ENCODE results near the gene DLGAP1. TPM values are rescaled to one million over a fixed set of nuclear protein-coding genes. Genes with fewer than 3 reads are reported as not detected.
A peak's percentile ranks its signal among the peaks of the same experiment; 100 is the strongest.

DLGAP1 gene
- total RNA-seq, 4 donors from 2014 or later = 0.22 to 1.5 (median 0.56) TPM

DNA sequence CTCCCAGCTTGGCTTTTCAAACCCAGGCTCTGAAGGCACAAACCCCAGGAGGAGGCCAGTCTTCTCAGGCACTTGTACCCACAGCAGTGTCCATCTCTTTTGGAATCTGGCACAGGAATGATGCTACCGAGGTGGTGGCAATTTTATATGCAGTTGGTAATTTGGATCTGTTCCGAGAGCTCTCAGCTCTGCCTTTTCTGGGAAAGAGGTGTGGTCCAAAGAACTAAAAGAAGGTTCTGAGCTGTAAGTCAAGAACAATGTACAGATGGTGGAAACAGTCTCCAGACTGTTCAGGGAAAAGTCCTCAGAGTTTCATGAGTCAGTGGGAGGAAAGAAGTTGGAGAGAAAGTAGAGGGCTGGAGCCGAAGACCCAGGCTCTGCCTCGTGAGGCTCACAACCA, 651.8 kb downstream of the DLGAP1 start:
- H3K36me3 ChIP-seq = no peaks in the 10 kb centered on the region
- H3K27me3 ChIP-seq = no peaks in the 10 kb centered on the region
- H3K9me3 ChIP-seq = no peaks in the 10 kb centered on the region
- H3K27ac ChIP-seq = no peak overlapping the region
- WGBS, 2 donors (ENCODE audit: low coverage in 1 of 2) = 64 to 75% methylated on average over 2 of the region's 4 CpGs
- H3K4me3 ChIP-seq = no peak overlapping the region
- no peak for ATAC-seq
- no peaks in the 10 kb centered on the region for H3K4me1 ChIP-seq
- no peak for TF ChIP-seq POLR2A (IDR thresholded peaks at IDR 0.05)
- no peak for TF ChIP-seq EP300 (IDR thresholded peaks at IDR 0.05)
- TF ChIP-seq POLR2AphosphoS5 (IDR thresholded peaks at IDR 0.05) = no peak
- TF ChIP-seq, protein P1, sequence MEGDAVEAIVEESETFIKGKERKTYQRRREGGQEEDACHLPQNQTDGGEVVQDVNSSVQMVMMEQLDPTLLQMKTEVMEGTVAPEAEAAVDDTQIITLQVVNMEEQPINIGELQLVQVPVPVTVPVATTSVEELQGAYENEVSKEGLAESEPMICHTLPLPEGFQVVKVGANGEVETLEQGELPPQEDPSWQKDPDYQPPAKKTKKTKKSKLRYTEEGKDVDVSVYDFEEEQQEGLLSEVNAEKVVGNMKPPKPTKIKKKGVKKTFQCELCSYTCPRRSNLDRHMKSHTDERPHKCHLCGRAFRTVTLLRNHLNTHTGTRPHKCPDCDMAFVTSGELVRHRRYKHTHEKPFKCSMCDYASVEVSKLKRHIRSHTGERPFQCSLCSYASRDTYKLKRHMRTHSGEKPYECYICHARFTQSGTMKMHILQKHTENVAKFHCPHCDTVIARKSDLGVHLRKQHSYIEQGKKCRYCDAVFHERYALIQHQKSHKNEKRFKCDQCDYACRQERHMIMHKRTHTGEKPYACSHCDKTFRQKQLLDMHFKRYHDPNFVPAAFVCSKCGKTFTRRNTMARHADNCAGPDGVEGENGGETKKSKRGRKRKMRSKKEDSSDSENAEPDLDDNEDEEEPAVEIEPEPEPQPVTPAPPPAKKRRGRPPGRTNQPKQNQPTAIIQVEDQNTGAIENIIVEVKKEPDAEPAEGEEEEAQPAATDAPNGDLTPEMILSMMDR (IDR thresholded peaks at IDR 0.05) = no peak

DNA sequence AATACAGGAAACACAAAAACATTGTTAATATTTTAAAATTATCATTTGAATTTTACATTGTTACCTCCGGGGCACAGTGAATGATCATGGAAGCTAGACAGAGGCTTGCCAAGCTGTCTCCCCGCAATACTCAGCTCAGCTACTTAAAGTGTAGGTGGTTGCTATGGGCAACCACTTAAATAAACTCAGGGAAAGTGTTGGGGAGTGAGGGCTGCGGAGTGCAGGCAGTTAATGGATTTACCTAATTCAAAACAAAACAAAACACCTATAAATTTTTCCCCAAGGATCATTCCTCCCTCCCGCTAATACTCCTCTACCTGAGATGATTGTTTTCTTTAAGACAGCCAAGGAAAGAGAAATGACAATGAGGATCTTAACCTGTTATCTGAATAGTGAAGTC, 655.6 kb downstream of the DLGAP1 start:
- H3K4me3 ChIP-seq = no peak overlapping the region
- no peaks in the 10 kb centered on the region for H3K4me1 ChIP-seq
- no peak for ATAC-seq
- WGBS, 2 donors (ENCODE audit: low coverage in 1 of 2) = 13 to 36% methylated on average over 4 of the region's 4 CpGs
- TF ChIP-seq POLR2A (IDR thresholded peaks at IDR 0.05) (no peak), POLR2AphosphoS5 (IDR thresholded peaks at IDR 0.05) (no peak), EP300 (IDR thresholded peaks at IDR 0.05) (no peak)
- TF ChIP-seq, protein P1 (IDR thresholded peaks at IDR 0.05) = no peak
- H3K27ac ChIP-seq = no peak overlapping the region
- no peaks in the 10 kb centered on the region for H3K36me3 ChIP-seq
- H3K9me3 ChIP-seq = no peaks in the 10 kb centered on the region
- no peaks in the 10 kb centered on the region for H3K27me3 ChIP-seq

DNA sequence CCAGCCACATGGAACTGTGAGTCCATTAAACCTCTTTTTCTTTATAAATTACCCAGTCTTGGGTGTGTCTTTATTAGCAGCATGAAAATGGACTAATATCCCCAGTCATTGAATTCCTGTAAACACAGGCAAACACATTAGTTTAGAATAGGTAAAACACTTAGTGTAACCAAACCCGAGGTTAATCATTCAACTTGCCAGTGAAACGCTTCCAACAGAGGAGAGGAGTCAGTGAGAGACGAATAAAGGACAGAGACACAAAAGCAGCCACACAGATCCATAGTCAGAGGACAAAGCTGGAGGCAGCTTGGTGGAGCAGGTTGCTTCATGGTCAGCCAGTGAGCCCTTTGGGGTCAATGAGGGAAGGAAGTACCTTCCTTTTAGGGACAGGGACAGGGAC, 657.1 kb downstream of the DLGAP1 start:
- no peaks in the 10 kb centered on the region for H3K27me3 ChIP-seq
- no peak for ATAC-seq

DNA sequence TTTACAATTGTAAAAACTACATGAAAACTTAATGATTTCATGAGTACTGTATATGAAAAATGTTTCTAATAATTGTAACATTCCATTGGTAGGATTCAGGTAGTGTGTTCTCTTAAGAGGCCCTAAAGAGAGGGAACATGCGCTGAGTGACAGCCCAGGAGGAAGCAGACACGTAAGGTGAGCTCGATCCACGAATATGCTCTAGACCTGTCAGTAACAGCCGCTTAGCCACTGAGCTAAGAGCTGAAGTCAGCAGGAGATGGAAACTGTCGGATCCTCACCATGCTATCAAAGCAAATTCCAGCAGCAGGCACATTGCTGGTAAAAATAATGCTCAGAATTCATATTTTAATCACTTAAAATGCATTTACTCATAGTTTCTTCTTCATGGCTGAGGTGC, 658.7 kb downstream of the DLGAP1 start:
- H3K27me3 ChIP-seq = no peaks in the 10 kb centered on the region
- WGBS, 2 donors (ENCODE audit: low coverage in 1 of 2) = 89 to 95% methylated on average over 6 of the region's 6 CpGs
- no peak for ATAC-seq
- H3K4me3 ChIP-seq = no peak overlapping the region
- H3K27ac ChIP-seq = no peak overlapping the region
- H3K4me1 ChIP-seq = no peaks in the 10 kb centered on the region
- no peaks in the 10 kb centered on the region for H3K36me3 ChIP-seq
- H3K9me3 ChIP-seq = no peaks in the 10 kb centered on the region
- TF ChIP-seq POLR2AphosphoS5 (IDR thresholded peaks at IDR 0.05) = no peak
- no peak for TF ChIP-seq POLR2A (IDR thresholded peaks at IDR 0.05)
- TF ChIP-seq, protein P1 (IDR thresholded peaks at IDR 0.05) = no peak
- TF ChIP-seq EP300 (IDR thresholded peaks at IDR 0.05) = no peak

More for the DNA sequence above, 657.1 kb downstream of the DLGAP1 start:
- Histone ChIP-seq H3K4me3 (no peak overlapping the region), H3K4me1 (no peaks in the 10 kb centered on the region), H3K36me3 (no peaks in the 10 kb centered on the region), H3K27ac (no peak overlapping the region), H3K9me3 (no peaks in the 10 kb centered on the region)
- 82 to 83% methylated on average over 2 to 3 of the region's 3 CpGs for WGBS, 2 donors (ENCODE audit: low coverage in 1 of 2)
- TF ChIP-seq, protein P1 (IDR thresholded peaks at IDR 0.05) = no peak
- TF ChIP-seq POLR2AphosphoS5 (IDR thresholded peaks at IDR 0.05) = no peak
- TF ChIP-seq POLR2A (IDR thresholded peaks at IDR 0.05) = no peak
- no peak for TF ChIP-seq EP300 (IDR thresholded peaks at IDR 0.05)

DNA sequence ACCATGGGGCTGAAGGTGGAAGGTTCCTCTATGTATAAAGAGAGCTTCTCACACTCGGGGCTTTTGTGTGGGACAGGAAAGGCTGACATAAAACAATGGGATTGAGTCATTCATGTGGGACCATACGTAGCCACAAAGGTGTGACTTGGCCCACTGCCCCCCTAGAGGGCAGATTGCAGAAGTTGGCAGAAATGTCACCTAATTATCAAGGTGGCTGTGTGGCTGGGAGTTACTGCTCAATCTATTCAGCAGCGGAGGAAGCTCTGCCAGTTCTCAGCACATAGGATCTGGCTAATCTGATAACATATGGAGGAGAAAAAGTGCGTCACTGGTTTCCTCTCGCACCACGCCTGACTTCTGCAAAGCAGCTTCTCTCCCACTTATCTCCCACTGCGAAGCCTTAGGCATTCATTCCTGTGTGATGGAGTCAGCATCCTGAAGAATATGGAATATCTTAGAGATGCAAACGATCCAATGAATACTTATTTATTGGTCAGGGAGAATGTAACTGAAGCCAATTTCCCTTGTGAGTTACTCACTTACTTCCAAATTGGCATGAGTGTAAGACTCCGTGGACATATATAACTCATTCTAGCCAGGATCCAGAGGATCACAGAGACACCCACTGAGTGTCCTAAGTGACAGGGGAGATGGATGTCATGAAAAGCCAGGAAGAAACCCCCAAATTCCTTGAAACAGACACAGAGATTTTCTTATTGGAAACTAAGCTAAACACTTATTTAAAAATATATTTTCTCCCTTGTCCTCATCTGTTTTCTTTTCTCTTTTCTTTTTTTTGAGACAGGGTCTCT, 660.4 kb downstream of the DLGAP1 start:
- Histone ChIP-seq H3K27me3 (no peaks in the 10 kb centered on the region), H3K4me1 (no peaks in the 10 kb centered on the region), H3K27ac (no peak overlapping the region), H3K4me3 (no peak overlapping the region), H3K36me3 (no peaks in the 10 kb centered on the region), H3K9me3 (no peaks in the 10 kb centered on the region)
- no peak for TF ChIP-seq POLR2AphosphoS5 (IDR thresholded peaks at IDR 0.05)
- TF ChIP-seq POLR2A (IDR thresholded peaks at IDR 0.05) = no peak
- TF ChIP-seq, protein P1 (IDR thresholded peaks at IDR 0.05) = no peak
- TF ChIP-seq EP300 (IDR thresholded peaks at IDR 0.05) = no peak
- WGBS, 2 donors (ENCODE audit: low coverage in 1 of 2) = 40 to 47% methylated on average over 3 to 9 of the region's 9 CpGs
- ATAC-seq = peak; percentile 69

Data from gastroesophageal sphincter (tissue), 4 donors.